Lower leg skin (tissue), 4 donors: Measurements from ENCODE around the gene ERAP2. TPM values are rescaled to one million over a fixed set of nuclear protein-coding genes. Genes with fewer than 3 reads are reported as not detected.

Experiments
- DNase-seq, 2 donors: peaks; one replicate each; pipeline ENCODE4 v3.0.0-alpha.2; 2019; ENCODE audit warnings: low spot score in 2 of 2
- H3K4me3 ChIP-seq: fragments of 200-600 bp; sonication (generic); 2 replicates; pipeline ENCODE4 v1.5.1; 2017; ENCODE audit warnings: mild to moderate bottlenecking, low read depth; ENCODE audit not compliant: poor library complexity, severe bottlenecking
- POLR2A ChIP-seq, 2 donors: fragments of 450-650 bp; IDR thresholded peaks; one replicate each; pipeline ENCODE4 v1.6.1; 2016 to 2017; ENCODE audit warnings: antibody characterized with exemption in 2 of 2, mild to moderate bottlenecking in 1 of 2, moderate library complexity in 1 of 2
- WGBS, 2 donors: methylation state at CpG; one replicate each; pipeline ENCODE4 v1.1.5; 2018; 5-methylcytosine and 5-hydroxymethylcytosine counted together
- intact Hi-C: fragments of 100-400 bp; cut with DNase I; formaldehyde crosslinking; loops from one replicate; pipeline ENCODE4 v1.15.0; 2023; ENCODE audit warnings: low total_unique reads
- total RNA-seq, 4 donors: library from RNA; depleted of rRNA; stranded (reverse); fragments of >200 nt; gene quantifications; one replicate each; pipeline ENCODE4 v1.1.0, GENCODE V29; 2016
- TF ChIP-seq, protein P1 (sequence below), 3 donors: fragments of 450-650 bp; IDR thresholded peaks; one replicate each; pipeline ENCODE4 v1.5.1; 2016; ENCODE audit warnings: antibody characterized with exemption in 3 of 3, mild to moderate bottlenecking in 3 of 3, moderate library complexity in 2 of 3

Gene ERAP2
- total RNA-seq, 4 donors from 2014 or later, result 5.0 to 11.0 (median 9.3) TPM

DNA sequence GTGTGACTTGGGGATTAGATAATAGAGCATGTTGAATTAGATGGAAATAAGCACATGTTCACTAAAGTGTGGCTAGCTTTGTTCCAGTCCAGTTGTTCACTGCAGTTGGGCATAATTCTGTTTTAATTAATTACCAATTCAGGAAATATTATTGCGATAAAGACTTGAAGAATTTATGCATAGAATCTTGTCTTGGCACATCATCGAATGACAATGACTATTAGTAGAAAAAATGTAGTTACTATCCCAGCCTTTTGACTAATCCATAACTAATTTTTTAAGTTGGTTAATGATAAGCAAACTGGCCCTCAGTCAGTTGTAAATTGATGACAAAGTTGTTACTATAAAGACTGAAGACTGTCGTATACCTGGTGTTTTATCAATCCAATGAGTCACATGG is 70.1 kb downstream of the ERAP2 start:
- intact Hi-C loops, result no loop called here
- H3K4me3 ChIP-seq, result no peak overlapping the region
- 55 to 63% methylated on average over 3 of the region's 3 CpGs for WGBS, 2 donors
- no peak for DNase-seq
- no peak for TF ChIP-seq POLR2A (IDR thresholded peaks at IDR 0.05)
- TF ChIP-seq, protein P1, sequence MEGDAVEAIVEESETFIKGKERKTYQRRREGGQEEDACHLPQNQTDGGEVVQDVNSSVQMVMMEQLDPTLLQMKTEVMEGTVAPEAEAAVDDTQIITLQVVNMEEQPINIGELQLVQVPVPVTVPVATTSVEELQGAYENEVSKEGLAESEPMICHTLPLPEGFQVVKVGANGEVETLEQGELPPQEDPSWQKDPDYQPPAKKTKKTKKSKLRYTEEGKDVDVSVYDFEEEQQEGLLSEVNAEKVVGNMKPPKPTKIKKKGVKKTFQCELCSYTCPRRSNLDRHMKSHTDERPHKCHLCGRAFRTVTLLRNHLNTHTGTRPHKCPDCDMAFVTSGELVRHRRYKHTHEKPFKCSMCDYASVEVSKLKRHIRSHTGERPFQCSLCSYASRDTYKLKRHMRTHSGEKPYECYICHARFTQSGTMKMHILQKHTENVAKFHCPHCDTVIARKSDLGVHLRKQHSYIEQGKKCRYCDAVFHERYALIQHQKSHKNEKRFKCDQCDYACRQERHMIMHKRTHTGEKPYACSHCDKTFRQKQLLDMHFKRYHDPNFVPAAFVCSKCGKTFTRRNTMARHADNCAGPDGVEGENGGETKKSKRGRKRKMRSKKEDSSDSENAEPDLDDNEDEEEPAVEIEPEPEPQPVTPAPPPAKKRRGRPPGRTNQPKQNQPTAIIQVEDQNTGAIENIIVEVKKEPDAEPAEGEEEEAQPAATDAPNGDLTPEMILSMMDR (IDR thresholded peaks at IDR 0.05), result no peak

- no peak for DNase-seq
- whole genome bisulfite sequencing, 2 donors, result 91% methylated on average over 3 of the region's 3 CpGs
- intact Hi-C loops, result no loop called here
- no peak for TF ChIP-seq POLR2A (IDR thresholded peaks at IDR 0.05)
- TF ChIP-seq, protein P1 (IDR thresholded peaks at IDR 0.05), result no peak
- H3K4me3 ChIP-seq, result no peak overlapping the region
Observed at GRCh38 chr5:96952118-96952750, 75.9 kb downstream of the ERAP2 start.

- H3K4me3 ChIP-seq, result no peak overlapping the region
- no peak for DNase-seq
- WGBS, 2 donors, result 40 to 59% methylated on average over 7 of the region's 7 CpGs
- intact Hi-C loops, result no loop called here
- no peak for TF ChIP-seq POLR2A (IDR thresholded peaks at IDR 0.05)
- TF ChIP-seq, protein P1 (IDR thresholded peaks at IDR 0.05), result no peak
Observed at GRCh38 chr5:96952974-96953730, 76.9 kb downstream of the ERAP2 start.

DNA sequence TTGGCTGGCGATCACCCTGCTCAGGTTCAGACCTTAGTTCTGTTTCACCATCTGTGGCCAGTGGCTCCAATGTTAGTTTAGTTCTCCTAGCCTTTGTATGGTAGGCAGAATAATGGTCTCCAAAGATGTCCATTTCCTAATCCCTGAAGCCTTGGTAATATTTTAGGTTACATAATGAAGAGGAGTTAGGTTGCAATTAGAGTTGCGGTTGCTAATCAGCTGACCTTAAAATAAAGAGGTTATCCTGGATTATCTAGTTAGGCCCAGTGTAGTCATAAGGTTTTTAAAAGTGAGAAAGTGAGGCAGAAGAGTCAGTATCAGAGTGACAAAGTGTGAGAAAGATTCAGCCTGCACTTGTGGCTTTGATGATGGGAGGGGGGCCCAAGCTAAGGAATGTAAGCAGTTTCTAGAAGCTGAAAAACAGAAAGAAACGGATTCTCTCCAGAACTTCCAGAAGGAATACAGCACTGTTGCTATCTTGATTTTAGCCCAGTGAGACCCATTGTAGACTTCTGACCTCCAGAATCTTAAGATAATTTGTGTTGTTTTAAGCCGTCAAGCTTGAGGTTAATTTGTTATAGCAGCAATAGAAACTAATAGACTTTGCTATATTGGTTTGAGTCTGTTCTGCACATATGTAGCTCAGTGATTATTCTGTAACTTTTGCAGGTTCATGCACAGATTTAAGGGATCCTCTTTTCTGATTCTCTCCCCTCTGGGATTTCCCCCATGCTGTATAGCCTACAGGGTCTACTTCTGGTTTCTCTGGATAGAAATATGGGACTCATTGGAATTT is 81.2 kb downstream of the ERAP2 start:
- intact Hi-C loops, result no loop called here
- H3K4me3 ChIP-seq, result no peak overlapping the region
- 89 to 94% methylated on average over 4 of the region's 4 CpGs for WGBS, 2 donors

GRCh38 chr5:96958977-96959376 is 82.7 kb downstream of the ERAP2 start:
- 95 to 96% methylated on average over 5 of the region's 5 CpGs for WGBS, 2 donors
- no peak for TF ChIP-seq POLR2A (IDR thresholded peaks at IDR 0.05)
- TF ChIP-seq, protein P1 (IDR thresholded peaks at IDR 0.05), result no peak
- H3K4me3 ChIP-seq, result no peak overlapping the region
- intact Hi-C loops, result no loop called here
- no peak for DNase-seq

More for the DNA sequence above, 81.2 kb downstream of the ERAP2 start:
- no peak for TF ChIP-seq POLR2A (IDR thresholded peaks at IDR 0.05)
- TF ChIP-seq, protein P1 (IDR thresholded peaks at IDR 0.05), result no peak
- no peak for DNase-seq
